Panc1 (cell line): ENCODE data around the gene ARSG.

Experiments
- CTCF ChIP-seq: fragments of 450-650 bp; IDR thresholded peaks from 2 replicates; pipeline ENCODE4 v1.5.1; 2017; ENCODE audit warnings: mild to moderate bottlenecking
- POLR2AphosphoS5 ChIP-seq: IDR thresholded peaks from 2 replicates; pipeline ENCODE4 v1.6.1; 2012; ENCODE audit warnings: mild to moderate bottlenecking, low read depth, low read length, moderate library complexity

GRCh38 chr17:68327823-68328557 lies 36.7 kb downstream of the ARSG start:
- TF ChIP-seq CTCF: no peak
- no peak for TF ChIP-seq POLR2AphosphoS5
